HG02678 (cell line): Measurements from ENCODE around the gene SETD1A.

Experiments used
- ATAC-seq: cut with Tn5 transposase; IDR thresholded peaks from one replicate; pipeline ENCODE4 v1.9.1; 2021; ENCODE audit warnings: mild to moderate bottlenecking, moderate library complexity; ENCODE audit not compliant: unreplicated experiment

The SETD1A gene

GRCh38 chr16:30957456-30958174 is at the start of gene SETD1A:
Gene SETD1A (plus strand): TSS chr16:30957754. CDS start chr16:30958732, 978 bp downstream.
- ATAC-seq, result peak; percentile 71

- ATAC-seq, result no peak
These were observed 47.0 kb upstream of the SETD1A start for GRCh38 chr16:30910427-30911029.

- no peak for ATAC-seq
These were observed 44.7 kb upstream of the SETD1A start for GRCh38 chr16:30912794-30913412.

GRCh38 chr16:30914830-30915229 is 42.7 kb upstream of the SETD1A start:
- no peak for ATAC-seq

- no peak for ATAC-seq
These were observed 38.9 kb upstream of the SETD1A start for GRCh38 chr16:30918614-30919013.

GRCh38 chr16:30920891-30921290 is 36.7 kb upstream of the SETD1A start:
- no peak for ATAC-seq

GRCh38 chr16:30921459-30921747 is 36.2 kb upstream of the SETD1A start:
- ATAC-seq, result no peak

GRCh38 chr16:30921748-30922419 is 35.7 kb upstream of the SETD1A start:
- no peak for ATAC-seq

- ATAC-seq, result peak; percentile 68
These were observed 35.1 kb upstream of the SETD1A start for GRCh38 chr16:30922420-30922959.

GRCh38 chr16:30922960-30923535 is 34.5 kb upstream of the SETD1A start:
- ATAC-seq, result peak; percentile 69

- no peak for ATAC-seq
These were observed 33.9 kb upstream of the SETD1A start, which contains the start of gene FBXL19 for GRCh38 chr16:30923554-30924075. Gene FBXL19 (plus strand): TSS chr16:30923572. CDS start chr16:30925755, 2,183 bp downstream.

GRCh38 chr16:30924076-30924912 is 33.3 kb upstream of the SETD1A start:
- no peak for ATAC-seq

- no peak for ATAC-seq
These were observed 32.5 kb upstream of the SETD1A start for GRCh38 chr16:30924913-30925631.

GRCh38 chr16:30925632-30925987 is 31.9 kb upstream of the SETD1A start:
- ATAC-seq, result no peak

- no peak for ATAC-seq
These were observed 31.4 kb upstream of the SETD1A start for GRCh38 chr16:30925995-30926811.

- ATAC-seq, result no peak
These were observed 30.4 kb upstream of the SETD1A start for GRCh38 chr16:30926937-30927788.

GRCh38 chr16:30927789-30928378 is 29.7 kb upstream of the SETD1A start:
- no peak for ATAC-seq
